Esophagus muscularis mucosa (tissue), 4 donors: ENCODE data around the gene ZNF497. TPM values are rescaled to one million over a fixed set of nuclear protein-coding genes. Genes with fewer than 3 reads are reported as not detected.

Experiments used
- DNase-seq: peaks from one replicate; pipeline ENCODE4 v3.0.0-alpha.2; 2017; ENCODE audit errors: extremely low spot score
- H3K27ac ChIP-seq, 4 donors: fragments of 200-600 bp; sonication (generic); replicated peaks in 1 of 4; 1 replicate in 3 of 4; 2 replicates in 1 of 4; pipeline ENCODE4 v1.5.1; 2016 to 2019; ENCODE audit warnings: mild to moderate bottlenecking in 1 of 4
- H3K27me3 ChIP-seq, 4 donors: fragments of 200-600 bp; sonication (generic); one replicate each; pipeline versions ENCODE4 v1.5.1 to v1.6.0; 2016 to 2019
- H3K36me3 ChIP-seq, 4 donors: fragments of 200-600 bp; sonication (generic); one replicate each; pipeline ENCODE4 v1.5.1; 2016 to 2019
- H3K4me1 ChIP-seq, 4 donors: fragments of 200-600 bp; sonication (generic); one replicate each; pipeline ENCODE4 v1.5.1; 2016 to 2019
- H3K4me3 ChIP-seq, 4 donors: fragments of 200-600 bp; sonication (generic); 1 replicate in 2 of 4; 2 replicates in 2 of 4; pipeline ENCODE4 v1.5.1; 2016 to 2019; ENCODE audit warnings: mild to moderate bottlenecking in 4 of 4, moderate library complexity in 1 of 4
- H3K9me3 ChIP-seq, 4 donors: fragments of 200-600 bp; sonication (generic); 1 replicate in 3 of 4; 2 replicates in 1 of 4; pipeline ENCODE4 v1.5.1; 2016 to 2019
- CTCF ChIP-seq, 3 experiments: fragments of 200-600 bp in 2 of 3; fragments of 450-650 bp in 1 of 3; sonication (generic) in 2 of 3; IDR thresholded peaks; one replicate each; pipeline ENCODE4 v1.5.1; 2017 to 2019; ENCODE audit warnings: antibody characterized with exemption in 3 of 3, mild to moderate bottlenecking in 2 of 3, moderate library complexity in 1 of 3
- EP300 ChIP-seq: sonication (generic); formaldehyde crosslinking; IDR thresholded peaks from one replicate; pipeline ENCODE4 v1.6.1; 2017; ENCODE audit warnings: antibody characterized with exemption
- POLR2A ChIP-seq: fragments of 450-650 bp; IDR thresholded peaks from one replicate; pipeline ENCODE4 v1.6.1; 2017; ENCODE audit warnings: antibody characterized with exemption, moderate library complexity, mild to moderate bottlenecking, low read depth
- POLR2AphosphoS5 ChIP-seq, 2 donors: sonication (generic); formaldehyde crosslinking; IDR thresholded peaks; one replicate each; pipeline ENCODE4 v1.6.1; 2017; ENCODE audit warnings: antibody characterized with exemption in 2 of 2
- WGBS: methylation state at CpG from one replicate; pipeline ENCODE4 v1.1.5; 2018; 5-methylcytosine and 5-hydroxymethylcytosine counted together
- intact Hi-C: fragments of 100-400 bp; cut with DNase I; formaldehyde crosslinking; loops from one replicate; pipeline ENCODE4 v1.15.1; 2023
- total RNA-seq, 4 donors: library from RNA; depleted of rRNA; stranded (reverse); fragments of >200 nt; gene quantifications; one replicate each; pipeline versions ENCODE4 v1.1.0 to v1.2.1, GENCODE V29; 2016

The ZNF497 gene
- total RNA-seq, 4 donors from 2014 or later: 0.42 to 1.1 (median 0.92) TPM

GRCh38 chr19:58338336-58338735 is 24.2 kb downstream of the ZNF497 start:
- peaks cover 0 to 3% (median 0%) of the 10 kb centered on the region in 4 donors for H3K9me3 ChIP-seq
- no peak overlapping the region for H3K4me3 ChIP-seq
- intact Hi-C loops: no loop called here
- 97% methylated on average over 10 of the region's 11 CpGs for WGBS
- no peaks in the 10 kb centered on the region for H3K27me3 ChIP-seq
- peaks cover 33 to 71% (median 56%) of the 10 kb centered on the region in 4 donors for H3K36me3 ChIP-seq
- no peak for DNase-seq
- no peaks in the 10 kb centered on the region for H3K4me1 ChIP-seq
- no peak overlapping the region for H3K27ac ChIP-seq
- no peak for TF ChIP-seq POLR2A
- TF ChIP-seq POLR2AphosphoS5 (IDR thresholded peaks at IDR 0.05): no peak
- no peak for TF ChIP-seq EP300

- H3K4me3 ChIP-seq: no peak overlapping the region
- TF ChIP-seq CTCF (IDR thresholded peaks at IDR 0.05) (no peak), EP300 (no peak), POLR2A (no peak), POLR2AphosphoS5 (IDR thresholded peaks at IDR 0.05) (no peak)
- H3K9me3 ChIP-seq: peaks cover 0 to 3% (median 0%) of the 10 kb centered on the region in 4 donors
- no peaks in the 10 kb centered on the region for H3K27me3 ChIP-seq
- no peak for DNase-seq
- peaks cover 33 to 70% (median 56%) of the 10 kb centered on the region in 4 donors for H3K36me3 ChIP-seq
- WGBS: 100% methylated on average over 3 of the region's 4 CpGs
- no peaks in the 10 kb centered on the region for H3K4me1 ChIP-seq
- intact Hi-C loops: no loop called here
- H3K27ac ChIP-seq: no peak overlapping the region
Measured at GRCh38 chr19:58336820-58337219, 25.7 kb downstream of the ZNF497 start.

GRCh38 chr19:58336216-58336615 is 26.3 kb downstream of the ZNF497 start:
- intact Hi-C loops: no loop called here
- no peak for DNase-seq
- H3K4me3 ChIP-seq: no peak overlapping the region
- H3K27ac ChIP-seq: no peak overlapping the region
- 88% methylated on average over 1 of the region's 1 CpG for whole genome bisulfite sequencing
- no peaks in the 10 kb centered on the region for H3K27me3 ChIP-seq
- peaks cover 33 to 64% (median 54%) of the 10 kb centered on the region in 4 donors for H3K36me3 ChIP-seq
- peaks cover 0 to 3% (median 0%) of the 10 kb centered on the region in 4 donors for H3K9me3 ChIP-seq
- H3K4me1 ChIP-seq: no peaks in the 10 kb centered on the region
- TF ChIP-seq EP300 (no peak), POLR2A (no peak), POLR2AphosphoS5 (IDR thresholded peaks at IDR 0.05) (no peak), CTCF (IDR thresholded peaks at IDR 0.05) (no peak)

- 81% methylated on average over 3 of the region's 3 CpGs for WGBS
- no peaks in the 10 kb centered on the region for H3K27me3 ChIP-seq
- DNase-seq: no peak
- no peak overlapping the region for H3K4me3 ChIP-seq
- peaks cover 33 to 58% (median 54%) of the 10 kb centered on the region in 4 donors for H3K36me3 ChIP-seq
- H3K27ac ChIP-seq: no peak overlapping the region
- TF ChIP-seq POLR2AphosphoS5 (IDR thresholded peaks at IDR 0.05): no peak
- no peak for TF ChIP-seq EP300
- TF ChIP-seq CTCF (IDR thresholded peaks at IDR 0.05): no peak
- TF ChIP-seq POLR2A: no peak
- H3K9me3 ChIP-seq: peaks cover 0 to 3% (median 0%) of the 10 kb centered on the region in 4 donors
- intact Hi-C loops: no loop called here
- H3K4me1 ChIP-seq: no peaks in the 10 kb centered on the region
Measured at GRCh38 chr19:58335630-58336029, 26.9 kb downstream of the ZNF497 start.

GRCh38 chr19:58334691-58335249 is 27.8 kb downstream of the ZNF497 start:
- Histone ChIP-seq H3K9me3 (peaks cover 0 to 3% (median 0%) of the 10 kb centered on the region in 4 donors), H3K27me3 (no peaks in the 10 kb centered on the region), H3K4me1 (no peaks in the 10 kb centered on the region), H3K36me3 (peaks cover 33 to 53% (median 50%) of the 10 kb centered on the region in 4 donors), H3K27ac (no peak overlapping the region), H3K4me3 (no peak overlapping the region)
- no peak for DNase-seq
- WGBS: 92% methylated on average over 16 of the region's 19 CpGs
- TF ChIP-seq CTCF (IDR thresholded peaks at IDR 0.05) (no peak), EP300 (no peak), POLR2A (no peak), POLR2AphosphoS5 (IDR thresholded peaks at IDR 0.05) (no peak)
- intact Hi-C loops: no loop called here
